Natural killer cell (primary cell): Measurements from ENCODE around the gene FZD7. TPM values are rescaled to one million over a fixed set of nuclear protein-coding genes. Genes with fewer than 3 reads are reported as not detected.

Experiments
- ATAC-seq, 3 donors: fragments of 150-1000 bp in 2 of 3; fragments of 200-7000 bp in 1 of 3; cut with Tn5 transposase; 1 replicate in 1 of 3; 2 replicates in 2 of 3; pipeline ENCODE4 v1.10.0; 2021; ENCODE audit warnings: mild to moderate bottlenecking in 2 of 3, moderate library complexity in 2 of 3
- DNase-seq, 2 donors: peaks; one replicate each; pipeline versions ENCODE4 v3.0.0 to v3.0.0-alpha.2; 2013 to 2021; ENCODE audit warnings: mixed read lengths in 1 of 2
- H3K27ac ChIP-seq: one replicate; pipeline ENCODE4 v1.5.1; 2013; ENCODE audit warnings: mild to moderate bottlenecking, low read length
- H3K27me3 ChIP-seq: one replicate; pipeline ENCODE4 v1.6.1; 2013; ENCODE audit warnings: low read length; ENCODE audit not compliant: control insufficient read depth, insufficient read depth
- H3K36me3 ChIP-seq: one replicate; pipeline ENCODE4 v1.6.1; 2013; ENCODE audit warnings: low read length; ENCODE audit not compliant: control insufficient read depth, insufficient read depth
- H3K4me1 ChIP-seq: one replicate; pipeline ENCODE4 v1.6.1; 2013; ENCODE audit warnings: low read length; ENCODE audit not compliant: control insufficient read depth, insufficient read depth
- H3K4me3 ChIP-seq: one replicate; pipeline ENCODE4 v1.5.1; 2013; ENCODE audit warnings: low read length
- H3K9me3 ChIP-seq: one replicate; pipeline ENCODE4 v1.6.1; 2013; ENCODE audit warnings: low read length; ENCODE audit not compliant: control insufficient read depth, insufficient read depth
- H3K27ac Mint-ChIP-seq, 2 donors: one replicate each; pipeline ENCODE4 v1.8.0; 2022; ENCODE audit warnings: mild to moderate bottlenecking in 2 of 2, mixed read lengths in 2 of 2, moderate library complexity in 1 of 2
- H3K27me3 Mint-ChIP-seq, 2 donors: one replicate each; pipeline ENCODE4 v1.8.0; 2022; ENCODE audit warnings: low read depth in 2 of 2, mixed read lengths in 2 of 2
- H3K36me3 Mint-ChIP-seq: one replicate; pipeline ENCODE4 v1.8.0; 2022; ENCODE audit warnings: mixed read lengths
- H3K4me1 Mint-ChIP-seq, 2 donors: one replicate each; pipeline ENCODE4 v1.8.0; 2022; ENCODE audit warnings: mixed read lengths in 2 of 2
- H3K4me3 Mint-ChIP-seq: one replicate; pipeline ENCODE4 v1.8.0; 2022; ENCODE audit warnings: mild to moderate bottlenecking, moderate library complexity, mixed read lengths
- H3K9me3 Mint-ChIP-seq, 2 donors: one replicate each; pipeline ENCODE4 v1.8.0; 2022; ENCODE audit warnings: mixed read lengths in 2 of 2
- CTCF ChIP-seq: fragments of 200-600 bp; IDR thresholded peaks from one replicate; pipeline ENCODE4 v1.8.0; 2022; ENCODE audit warnings: antibody characterized with exemption
- WGBS: methylation state at CpG from one replicate; pipeline ENCODE4 v1.1.7; 2013; ENCODE audit warnings: missing lambda C conversion rate; ENCODE audit not compliant: insufficient coverage; 5-methylcytosine and 5-hydroxymethylcytosine counted together
- intact Hi-C: fragments of 100-400 bp; cut with micrococcal nuclease; formaldehyde crosslinking; loops from one replicate; pipeline ENCODE4 v1.14.2; 2022
- total RNA-seq, 4 donors: library from RNA; stranded (reverse); fragments of 120-200 nt in 1 of 4; gene quantifications; one replicate each; pipeline versions ENCODE4 v1.2.3 to v1.2.4, GENCODE V29; 2013 to 2022

Gene FZD7
- total RNA-seq, result 1 to 10 TPM in 1 of 3 donors, under 1 TPM in 1, not detected in 1; 0.27 to 1.6 TPM
- total RNA-seq (2013), result 0.34 TPM

- no peaks in the 10 kb centered on the region for H3K36me3 Mint-ChIP-seq
- Histone ChIP-seq H3K27ac (peak within 1 kb of the TSS; percentile 38), H3K4me1 (peaks cover 27% of the 10 kb centered on the region), H3K27me3 (peaks cover 28% of the 10 kb centered on the region), H3K9me3 (no peaks in the 10 kb centered on the region), H3K36me3 (no peaks in the 10 kb centered on the region), H3K4me3 (peak within 1 kb of the TSS; percentile 94)
- WGBS, result under 1% methylated on average over 101 of the region's 109 CpGs
- peak; percentile 83 to 91 (median 86) for ATAC-seq
- peaks cover 15 to 29% of the 10 kb centered on the region in 2 donors for H3K27me3 Mint-ChIP-seq
- no peaks in the 10 kb centered on the region for H3K9me3 Mint-ChIP-seq
- H3K27ac Mint-ChIP-seq, result peak within 1 kb of the TSS in 1 of 2 donors; percentile 41
- intact Hi-C loops, result loop anchor here (5.0 kb wide), 1 partner anchor 1321 kb away; no protein-coding TSS in a partner anchor
- TF ChIP-seq CTCF, result no peak
- peaks cover 14 to 15% of the 10 kb centered on the region in 2 donors for H3K4me1 Mint-ChIP-seq
- DNase-seq, result peak; percentile 78 to 89
- peak within 1 kb of the TSS; percentile 92 for H3K4me3 Mint-ChIP-seq
Measured at GRCh38 chr2:202033317-202034248, at the start of gene FZD7. TSS of gene FZD7 (plus strand) at chr2:202033855. CDS start at chr2:202034648, 793 bp downstream.

- no peak for DNase-seq
- H3K36me3 Mint-ChIP-seq, result no peaks in the 10 kb centered on the region
- WGBS, result 88% methylated on average over 3 of the region's 3 CpGs
- H3K9me3 ChIP-seq, result no peaks in the 10 kb centered on the region
- H3K27ac Mint-ChIP-seq, result no peak overlapping the region
- no peaks in the 10 kb centered on the region for H3K27me3 ChIP-seq
- H3K36me3 ChIP-seq, result no peaks in the 10 kb centered on the region
- H3K4me3 Mint-ChIP-seq, result no peak overlapping the region
- intact Hi-C loops, result no loop called here
- H3K9me3 Mint-ChIP-seq, result no peaks in the 10 kb centered on the region
- no peaks in the 10 kb centered on the region for H3K4me1 ChIP-seq
- H3K4me1 Mint-ChIP-seq, result no peaks in the 10 kb centered on the region
- H3K27me3 Mint-ChIP-seq, result peaks cover 0 to 10% of the 10 kb centered on the region in 2 donors
- no peak overlapping the region for H3K4me3 ChIP-seq
- no peak for ATAC-seq
- no peak for TF ChIP-seq CTCF
- no peak overlapping the region for H3K27ac ChIP-seq
Measured at GRCh38 chr2:201984333-201984732, 49.3 kb upstream of the FZD7 start.

GRCh38 chr2:201984800-201985525 is 48.7 kb upstream of the FZD7 start:
- ATAC-seq (peak in 2 of 3 donors; percentile 34 to 36), DNase-seq (peak in 1 of 2 donors; percentile 19)
- Histone ChIP-seq H3K27ac (no peak overlapping the region), H3K27me3 (no peaks in the 10 kb centered on the region), H3K4me3 (no peak overlapping the region), H3K4me1 (no peaks in the 10 kb centered on the region), H3K9me3 (no peaks in the 10 kb centered on the region), H3K36me3 (no peaks in the 10 kb centered on the region)
- Mint-ChIP-seq H3K27me3 (peaks cover 0 to 10% of the 10 kb centered on the region in 2 donors), H3K36me3 (no peaks in the 10 kb centered on the region), H3K4me3 (no peak overlapping the region), H3K27ac (no peak overlapping the region), H3K4me1 (no peaks in the 10 kb centered on the region), H3K9me3 (no peaks in the 10 kb centered on the region)
- TF ChIP-seq CTCF, result no peak
- intact Hi-C loops, result no loop called here
- 48% methylated on average over 12 of the region's 12 CpGs for WGBS
